Smooth muscle cell (in vitro differentiated cells): Measurements from ENCODE around the gene NPAS2. TPM values are rescaled to one million over a fixed set of nuclear protein-coding genes. Genes with fewer than 3 reads are reported as not detected.

Experiments
- DNase-seq: peaks from one replicate; lab custom pipeline; 2025; ENCODE audit not compliant: unreplicated experiment; lab: John Stamatoyannopoulos, UW
- H2AFZ ChIP-seq: fragments of 200-600 bp; sonication (generic); 2 replicates; pipeline ENCODE4 v1.6.0; 2016; ENCODE audit warnings: antibody characterized with exemption, low read depth, mild to moderate bottlenecking
- H3F3A ChIP-seq: fragments of 200-600 bp; sonication (generic); 2 replicates; pipeline ENCODE4 v1.6.0; 2017; ENCODE audit warnings: antibody characterized with exemption, low read depth
- H3K27ac ChIP-seq: fragments of 200-600 bp; sonication (generic); 2 replicates; pipeline ENCODE4 v1.5.1; 2016; ENCODE audit warnings: low read depth, mild to moderate bottlenecking
- H3K27me3 ChIP-seq: fragments of 200-600 bp; sonication (generic); 2 replicates; pipeline ENCODE4 v1.6.1; 2016; ENCODE audit warnings: low read depth, mild to moderate bottlenecking
- H3K36me3 ChIP-seq: fragments of 200-600 bp; sonication (generic); 2 replicates; pipeline ENCODE4 v1.5.1; 2016; ENCODE audit warnings: low read depth
- H3K4me1 ChIP-seq: fragments of 200-600 bp; sonication (generic); 2 replicates; pipeline ENCODE4 v1.5.1; 2016; ENCODE audit warnings: low read depth
- H3K4me2 ChIP-seq: fragments of 200-600 bp; sonication (generic); 2 replicates; pipeline ENCODE4 v1.6.0; 2016; ENCODE audit warnings: mild to moderate bottlenecking
- H3K4me3 ChIP-seq: fragments of 200-600 bp; sonication (generic); 2 replicates; pipeline ENCODE4 v1.5.1; 2016; ENCODE audit warnings: mild to moderate bottlenecking
- H3K79me2 ChIP-seq: fragments of 200-600 bp; sonication (generic); 2 replicates; pipeline ENCODE4 v1.6.0; 2016; ENCODE audit warnings: low read depth, mild to moderate bottlenecking
- H3K9ac ChIP-seq: fragments of 200-600 bp; sonication (generic); 2 replicates; pipeline ENCODE4 v1.6.0; 2016; ENCODE audit warnings: low read depth
- H3K9me3 ChIP-seq: fragments of 200-600 bp; sonication (generic); replicated peaks from 2 replicates; pipeline ENCODE4 v1.5.1; 2016; ENCODE audit warnings: low read depth
- H4K20me1 ChIP-seq: fragments of 200-600 bp; sonication (generic); 2 replicates; pipeline ENCODE4 v1.6.0; 2016; ENCODE audit warnings: low read depth
- WGBS: methylation state at CpG from one replicate; pipeline ENCODE4 v1.1.7; 2016; ENCODE audit warnings: low lambda C conversion rate; 5-methylcytosine and 5-hydroxymethylcytosine counted together
- polyA plus RNA-seq: library from polyadenylated mRNA; unstranded; fragments of >200 nt; fragmentation: Nextera tagmentation; extraction: Ambion mirVana; gene quantifications from 2 replicates; pipeline ENCODE4 v1.2.1, GENCODE V29; 2016
- total RNA-seq: library from RNA; depleted of rRNA; stranded (reverse); fragments of >200 nt; gene quantifications from 2 replicates; pipeline ENCODE4 v1.2.3, GENCODE V29; 2014
- TF ChIP-seq, protein P1 (sequence below): fragments of 200-600 bp; sonication (generic); IDR thresholded peaks from 2 replicates; pipeline ENCODE4 v1.5.1; 2017; ENCODE audit warnings: borderline replicate concordance, mild to moderate bottlenecking, antibody characterized with exemption; ENCODE audit not compliant: insufficient read depth, poor library complexity, severe bottlenecking

The NPAS2 gene
- total and polyA plus RNA-seq, 2 experiments from 2014 or later: 20.2 to 20.7 TPM

DNA sequence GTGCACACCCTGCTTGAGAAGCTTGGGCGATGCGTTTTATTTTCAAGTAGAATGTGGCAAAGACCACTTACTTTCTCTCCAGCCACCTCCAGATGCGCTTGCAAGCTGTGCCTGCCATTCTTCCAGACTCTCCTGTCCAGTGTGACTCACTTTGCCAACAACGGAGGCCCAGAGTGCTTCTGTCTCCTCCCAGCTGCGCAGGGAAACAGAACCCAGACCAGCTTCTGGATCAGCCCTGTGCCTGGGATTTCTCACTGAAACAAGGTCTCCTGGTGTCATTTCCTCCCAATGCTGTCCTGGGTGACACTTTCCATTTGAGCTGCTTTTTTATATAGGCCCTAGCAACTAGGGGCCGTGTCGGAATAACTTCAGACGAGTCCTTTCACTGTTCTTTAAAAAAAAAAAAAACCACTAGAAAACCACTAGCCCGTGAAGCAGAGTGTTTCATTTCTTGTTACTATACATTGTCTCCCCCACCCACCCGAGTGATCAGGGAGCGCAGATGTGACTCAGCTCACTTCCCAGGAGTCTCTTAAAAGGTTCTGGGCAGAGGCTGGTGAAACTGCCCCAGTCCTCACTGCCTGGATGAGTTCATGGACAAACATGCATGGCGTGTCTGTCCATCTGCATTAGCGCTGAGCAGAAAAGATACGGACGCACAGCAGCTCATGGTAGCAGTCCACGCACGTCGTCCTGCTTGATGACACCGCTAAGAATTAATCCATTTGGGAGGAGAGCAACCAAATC, 156.9 kb downstream of the NPAS2 start:
- Histone ChIP-seq H4K20me1 (no peaks in the 10 kb centered on the region), H3K27me3 (no peaks in the 10 kb centered on the region), H3K36me3 (no peaks in the 10 kb centered on the region), H3K4me1 (no peaks in the 10 kb centered on the region), H3K27ac (peak overlapping the region; percentile 95), H3F3A (peaks cover 18% of the 10 kb centered on the region), H3K79me2 (no peaks in the 10 kb centered on the region), H3K9ac (peak overlapping the region; percentile 73), H3K4me2 (peak overlapping the region; percentile 74), H3K4me3 (peak overlapping the region; percentile 8), H3K9me3 (no peaks in the 10 kb centered on the region), H2AFZ (no peak overlapping the region)
- DNase-seq: peak; percentile 48
- TF ChIP-seq, protein P1, sequence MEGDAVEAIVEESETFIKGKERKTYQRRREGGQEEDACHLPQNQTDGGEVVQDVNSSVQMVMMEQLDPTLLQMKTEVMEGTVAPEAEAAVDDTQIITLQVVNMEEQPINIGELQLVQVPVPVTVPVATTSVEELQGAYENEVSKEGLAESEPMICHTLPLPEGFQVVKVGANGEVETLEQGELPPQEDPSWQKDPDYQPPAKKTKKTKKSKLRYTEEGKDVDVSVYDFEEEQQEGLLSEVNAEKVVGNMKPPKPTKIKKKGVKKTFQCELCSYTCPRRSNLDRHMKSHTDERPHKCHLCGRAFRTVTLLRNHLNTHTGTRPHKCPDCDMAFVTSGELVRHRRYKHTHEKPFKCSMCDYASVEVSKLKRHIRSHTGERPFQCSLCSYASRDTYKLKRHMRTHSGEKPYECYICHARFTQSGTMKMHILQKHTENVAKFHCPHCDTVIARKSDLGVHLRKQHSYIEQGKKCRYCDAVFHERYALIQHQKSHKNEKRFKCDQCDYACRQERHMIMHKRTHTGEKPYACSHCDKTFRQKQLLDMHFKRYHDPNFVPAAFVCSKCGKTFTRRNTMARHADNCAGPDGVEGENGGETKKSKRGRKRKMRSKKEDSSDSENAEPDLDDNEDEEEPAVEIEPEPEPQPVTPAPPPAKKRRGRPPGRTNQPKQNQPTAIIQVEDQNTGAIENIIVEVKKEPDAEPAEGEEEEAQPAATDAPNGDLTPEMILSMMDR: no peak
- WGBS: 10% methylated on average over 19 of the region's 19 CpGs

DNA sequence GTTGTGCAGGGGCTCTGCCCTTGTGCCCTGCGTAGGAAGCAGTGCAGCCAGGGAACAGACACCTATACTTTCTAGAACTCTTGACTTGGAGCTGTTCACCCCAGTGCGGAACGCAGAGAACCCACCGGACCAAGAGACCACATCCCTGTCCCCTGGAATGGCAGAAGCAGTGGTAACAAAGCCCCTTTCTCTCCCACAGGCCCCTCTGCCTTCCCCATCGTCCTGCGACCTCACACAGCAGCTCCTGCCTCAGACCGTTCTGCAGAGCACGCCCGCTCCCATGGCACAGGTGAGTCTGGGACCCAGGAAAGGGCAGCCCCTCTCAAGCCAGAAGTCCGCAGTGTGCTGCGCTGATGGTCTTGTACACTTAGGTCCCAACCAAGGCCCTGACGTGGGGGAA, 157.6 kb downstream of the NPAS2 start:
- peak overlapping the region; percentile 74 for H3K4me2 ChIP-seq
- H3K27me3 ChIP-seq: no peaks in the 10 kb centered on the region
- no peaks in the 10 kb centered on the region for H3K9me3 ChIP-seq
- no peak for DNase-seq
- no peak overlapping the region for H2AFZ ChIP-seq
- H3K9ac ChIP-seq: peak overlapping the region; percentile 73
- H4K20me1 ChIP-seq: no peaks in the 10 kb centered on the region
- no peaks in the 10 kb centered on the region for H3K36me3 ChIP-seq
- no peaks in the 10 kb centered on the region for H3K4me1 ChIP-seq
- 88% methylated on average over 12 of the region's 12 CpGs for WGBS
- TF ChIP-seq, protein P1: no peak
- peak overlapping the region; percentile 95 for H3K27ac ChIP-seq
- peaks cover 18% of the 10 kb centered on the region for H3F3A ChIP-seq
- H3K4me3 ChIP-seq: no peak overlapping the region
- H3K79me2 ChIP-seq: no peaks in the 10 kb centered on the region

DNA sequence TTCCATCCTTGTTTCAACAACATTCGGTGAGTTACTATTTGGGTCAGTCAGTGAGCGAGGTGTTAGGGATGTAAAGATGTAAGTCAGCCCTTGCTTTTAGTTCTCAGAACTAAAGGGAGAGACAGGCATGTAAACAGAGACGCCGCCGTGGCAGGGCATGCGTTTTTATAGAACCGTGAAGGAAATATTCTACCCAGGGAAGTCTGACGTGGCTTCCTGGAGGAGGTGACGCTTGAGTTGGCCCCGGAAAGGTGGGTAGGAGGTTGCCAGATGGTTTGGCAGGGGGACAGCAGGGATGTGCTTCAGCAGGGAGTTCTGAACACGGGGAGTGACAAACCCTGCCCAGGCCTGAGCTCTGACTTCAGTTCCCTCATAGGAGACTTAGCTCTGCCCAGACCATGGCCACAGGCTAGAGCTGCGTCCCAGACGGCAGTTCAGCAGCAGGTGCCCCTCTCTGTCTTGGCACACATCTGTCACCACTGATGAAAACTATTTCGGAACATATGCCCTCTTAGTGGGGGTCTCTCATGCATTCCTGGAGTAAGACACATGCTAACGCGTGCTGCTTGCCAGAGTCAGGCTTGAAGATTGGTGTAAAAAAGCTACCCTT, 158.7 kb downstream of the NPAS2 start:
- no peak for DNase-seq
- H3K27me3 ChIP-seq: no peaks in the 10 kb centered on the region
- H2AFZ ChIP-seq: no peak overlapping the region
- H3K4me1 ChIP-seq: no peaks in the 10 kb centered on the region
- peak overlapping the region; percentile 35 for H3K9ac ChIP-seq
- no peaks in the 10 kb centered on the region for H3K79me2 ChIP-seq
- no peak overlapping the region for H3K4me2 ChIP-seq
- H3K27ac ChIP-seq: peak overlapping the region; percentile 95
- H3F3A ChIP-seq: peaks cover 18% of the 10 kb centered on the region
- no peaks in the 10 kb centered on the region for H3K36me3 ChIP-seq
- 71% methylated on average over 16 of the region's 16 CpGs for WGBS
- TF ChIP-seq, protein P1: no peak
- H3K9me3 ChIP-seq: no peaks in the 10 kb centered on the region
- no peak overlapping the region for H3K4me3 ChIP-seq
- no peaks in the 10 kb centered on the region for H4K20me1 ChIP-seq
